ENCODE data around the gene PLIN5. TPM values are rescaled to one million over a fixed set of nuclear protein-coding genes. Genes with fewer than 3 reads are reported as not detected.

The PLIN5 gene
- total RNA-seq, 1 experiment from 2014 or later, result 8.1 TPM

DNA sequence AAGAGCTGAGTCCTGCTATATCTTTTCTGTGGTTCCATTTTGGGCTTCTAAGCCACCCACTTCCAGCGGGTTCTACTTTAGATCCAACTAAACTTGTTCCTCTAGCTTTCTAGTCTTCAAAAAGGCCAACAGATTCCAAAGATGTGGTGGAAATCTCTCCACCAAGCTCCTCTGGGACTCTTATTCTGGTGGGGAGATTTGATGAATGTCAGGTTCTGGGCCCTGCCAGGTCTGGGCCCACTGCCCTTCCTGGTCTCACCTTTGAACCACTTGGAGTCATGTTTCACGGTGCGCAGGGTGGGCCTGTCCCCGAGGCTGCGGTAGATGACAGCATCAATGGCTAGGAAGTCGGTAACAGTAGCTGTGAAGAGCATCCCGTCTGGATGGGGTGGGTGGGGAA is 19.7 kb upstream of the PLIN5 start:
- Histone ChIP-seq H4K20me1 (ENCODE audit: insufficient read depth) (no peaks in the 10 kb centered on the region), H3K9ac (ENCODE audit: low read length) (no peak overlapping the region), H3K79me2 (ENCODE audit: insufficient read depth, low read length) (peaks cover 3% of the 10 kb centered on the region; the same call in 1 of the 2 replicates), H3K9me3 (ENCODE audit: control insufficient read depth in 1 of 2, insufficient read depth in 1 of 2, low read depth in 1 of 2, low read length in 2 of 2) (no peaks in the 10 kb centered on the region), H3K27me3 (ENCODE audit: insufficient read depth, low read length) (no peaks in the 10 kb centered on the region), H3K4me3 (replicated peaks in 1 of 2; ENCODE audit: low read depth in 1 of 2, low read length in 2 of 2) (no peak overlapping the region), H3K36me3 (ENCODE audit: control insufficient read depth in 1 of 2, insufficient read depth in 2 of 2, low read length in 2 of 2) (peaks cover 19 to 44% of the 10 kb centered on the region in 2 experiments), H3K4me2 (ENCODE audit: low read length) (no peak overlapping the region), H3K9me2 (ENCODE audit: insufficient read depth) (no peaks in the 10 kb centered on the region), H2AFZ (ENCODE audit: low read depth, low read length, poor library complexity, severe bottlenecking) (no peak overlapping the region), H3K27ac (ENCODE audit: low read depth, low read length) (no peak overlapping the region), H3K4me1 (ENCODE audit: control insufficient read depth in 1 of 2, insufficient read depth in 2 of 2, low read length in 2 of 2) (peaks cover 8 to 26% of the 10 kb centered on the region in 2 experiments)
- RAD21 ChIA-PET (ENCODE audit: low non-redundant PET in 1 of 2, low total read pairs in 2 of 2, uncharacterized antibody in 2 of 2, unreplicated experiment in 2 of 2), result no interaction called here
- POLR2A ChIA-PET, result no interaction called here
- DNase-seq (ENCODE audit: low read depth, low spot score) (no peak), ATAC-seq (no peak)
- TF ChIP-seq, protein P1, sequence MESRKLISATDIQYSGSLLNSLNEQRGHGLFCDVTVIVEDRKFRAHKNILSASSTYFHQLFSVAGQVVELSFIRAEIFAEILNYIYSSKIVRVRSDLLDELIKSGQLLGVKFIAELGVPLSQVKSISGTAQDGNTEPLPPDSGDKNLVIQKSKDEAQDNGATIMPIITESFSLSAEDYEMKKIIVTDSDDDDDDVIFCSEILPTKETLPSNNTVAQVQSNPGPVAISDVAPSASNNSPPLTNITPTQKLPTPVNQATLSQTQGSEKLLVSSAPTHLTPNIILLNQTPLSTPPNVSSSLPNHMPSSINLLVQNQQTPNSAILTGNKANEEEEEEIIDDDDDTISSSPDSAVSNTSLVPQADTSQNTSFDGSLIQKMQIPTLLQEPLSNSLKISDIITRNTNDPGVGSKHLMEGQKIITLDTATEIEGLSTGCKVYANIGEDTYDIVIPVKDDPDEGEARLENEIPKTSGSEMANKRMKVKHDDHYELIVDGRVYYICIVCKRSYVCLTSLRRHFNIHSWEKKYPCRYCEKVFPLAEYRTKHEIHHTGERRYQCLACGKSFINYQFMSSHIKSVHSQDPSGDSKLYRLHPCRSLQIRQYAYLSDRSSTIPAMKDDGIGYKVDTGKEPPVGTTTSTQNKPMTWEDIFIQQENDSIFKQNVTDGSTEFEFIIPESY (IDR thresholded peaks at IDR 0.05; ENCODE audit: extremely low read depth, insufficient replicate concordance, low read length), result no peak
- TF ChIP-seq RAD21 (IDR thresholded peaks at IDR 0.05; ENCODE audit: low read depth) (no peak), EGR1 (IDR thresholded peaks at IDR 0.05; ENCODE audit: low read depth) (no peak), EZH2phosphoT487 (IDR thresholded peaks at IDR 0.05; ENCODE audit: borderline replicate concordance) (no peak), FOSL1 (IDR thresholded peaks at IDR 0.05; ENCODE audit: low read depth) (no peak), JUND (IDR thresholded peaks at IDR 0.05) (no peak), TCF7L2 (IDR thresholded peaks at IDR 0.05; ENCODE audit: borderline replicate concordance, extremely low read depth, insufficient read depth, insufficient read length) (no peak), CBX3 (IDR thresholded peaks at IDR 0.05; ENCODE audit: low read depth) (no peak), ELF1 (IDR thresholded peaks at IDR 0.05; ENCODE audit: borderline replicate concordance, low read depth) (no peak), POLR2AphosphoS5 (IDR thresholded peaks at IDR 0.05; ENCODE audit: low read depth, low read length) (no peak), YY1 (IDR thresholded peaks at IDR 0.05; ENCODE audit: extremely low read depth, insufficient replicate concordance, low read depth, low read length) (no peak), SIN3A (IDR thresholded peaks at IDR 0.05; ENCODE audit: low read depth) (no peak), ZFX (IDR thresholded peaks at IDR 0.05) (no peak), SP1 (IDR thresholded peaks at IDR 0.05; ENCODE audit: low read depth) (no peak), SRF (IDR thresholded peaks at IDR 0.05; ENCODE audit: low read depth) (no peak), CEBPB (IDR thresholded peaks at IDR 0.05; ENCODE audit: low read depth) (no peak)
- TF ChIP-seq, protein P2, sequence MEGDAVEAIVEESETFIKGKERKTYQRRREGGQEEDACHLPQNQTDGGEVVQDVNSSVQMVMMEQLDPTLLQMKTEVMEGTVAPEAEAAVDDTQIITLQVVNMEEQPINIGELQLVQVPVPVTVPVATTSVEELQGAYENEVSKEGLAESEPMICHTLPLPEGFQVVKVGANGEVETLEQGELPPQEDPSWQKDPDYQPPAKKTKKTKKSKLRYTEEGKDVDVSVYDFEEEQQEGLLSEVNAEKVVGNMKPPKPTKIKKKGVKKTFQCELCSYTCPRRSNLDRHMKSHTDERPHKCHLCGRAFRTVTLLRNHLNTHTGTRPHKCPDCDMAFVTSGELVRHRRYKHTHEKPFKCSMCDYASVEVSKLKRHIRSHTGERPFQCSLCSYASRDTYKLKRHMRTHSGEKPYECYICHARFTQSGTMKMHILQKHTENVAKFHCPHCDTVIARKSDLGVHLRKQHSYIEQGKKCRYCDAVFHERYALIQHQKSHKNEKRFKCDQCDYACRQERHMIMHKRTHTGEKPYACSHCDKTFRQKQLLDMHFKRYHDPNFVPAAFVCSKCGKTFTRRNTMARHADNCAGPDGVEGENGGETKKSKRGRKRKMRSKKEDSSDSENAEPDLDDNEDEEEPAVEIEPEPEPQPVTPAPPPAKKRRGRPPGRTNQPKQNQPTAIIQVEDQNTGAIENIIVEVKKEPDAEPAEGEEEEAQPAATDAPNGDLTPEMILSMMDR (IDR thresholded peaks at IDR 0.05 in 2 of 3, conservative IDR thresholded peaks at IDR 0.05 in 1 of 3; ENCODE audit: borderline replicate concordance in 1 of 3, insufficient read depth in 1 of 3, low read depth in 2 of 3, low read length in 2 of 3), result no peak
- TF ChIP-seq, protein P3, sequence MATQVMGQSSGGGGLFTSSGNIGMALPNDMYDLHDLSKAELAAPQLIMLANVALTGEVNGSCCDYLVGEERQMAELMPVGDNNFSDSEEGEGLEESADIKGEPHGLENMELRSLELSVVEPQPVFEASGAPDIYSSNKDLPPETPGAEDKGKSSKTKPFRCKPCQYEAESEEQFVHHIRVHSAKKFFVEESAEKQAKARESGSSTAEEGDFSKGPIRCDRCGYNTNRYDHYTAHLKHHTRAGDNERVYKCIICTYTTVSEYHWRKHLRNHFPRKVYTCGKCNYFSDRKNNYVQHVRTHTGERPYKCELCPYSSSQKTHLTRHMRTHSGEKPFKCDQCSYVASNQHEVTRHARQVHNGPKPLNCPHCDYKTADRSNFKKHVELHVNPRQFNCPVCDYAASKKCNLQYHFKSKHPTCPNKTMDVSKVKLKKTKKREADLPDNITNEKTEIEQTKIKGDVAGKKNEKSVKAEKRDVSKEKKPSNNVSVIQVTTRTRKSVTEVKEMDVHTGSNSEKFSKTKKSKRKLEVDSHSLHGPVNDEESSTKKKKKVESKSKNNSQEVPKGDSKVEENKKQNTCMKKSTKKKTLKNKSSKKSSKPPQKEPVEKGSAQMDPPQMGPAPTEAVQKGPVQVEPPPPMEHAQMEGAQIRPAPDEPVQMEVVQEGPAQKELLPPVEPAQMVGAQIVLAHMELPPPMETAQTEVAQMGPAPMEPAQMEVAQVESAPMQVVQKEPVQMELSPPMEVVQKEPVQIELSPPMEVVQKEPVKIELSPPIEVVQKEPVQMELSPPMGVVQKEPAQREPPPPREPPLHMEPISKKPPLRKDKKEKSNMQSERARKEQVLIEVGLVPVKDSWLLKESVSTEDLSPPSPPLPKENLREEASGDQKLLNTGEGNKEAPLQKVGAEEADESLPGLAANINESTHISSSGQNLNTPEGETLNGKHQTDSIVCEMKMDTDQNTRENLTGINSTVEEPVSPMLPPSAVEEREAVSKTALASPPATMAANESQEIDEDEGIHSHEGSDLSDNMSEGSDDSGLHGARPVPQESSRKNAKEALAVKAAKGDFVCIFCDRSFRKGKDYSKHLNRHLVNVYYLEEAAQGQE (IDR thresholded peaks at IDR 0.05; ENCODE audit: low read depth), result no peak
- TF ChIP-seq, protein P4, sequence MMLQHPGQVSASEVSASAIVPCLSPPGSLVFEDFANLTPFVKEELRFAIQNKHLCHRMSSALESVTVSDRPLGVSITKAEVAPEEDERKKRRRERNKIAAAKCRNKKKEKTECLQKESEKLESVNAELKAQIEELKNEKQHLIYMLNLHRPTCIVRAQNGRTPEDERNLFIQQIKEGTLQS (IDR thresholded peaks at IDR 0.05), result no peak
- TF ChIP-seq, protein P5, sequence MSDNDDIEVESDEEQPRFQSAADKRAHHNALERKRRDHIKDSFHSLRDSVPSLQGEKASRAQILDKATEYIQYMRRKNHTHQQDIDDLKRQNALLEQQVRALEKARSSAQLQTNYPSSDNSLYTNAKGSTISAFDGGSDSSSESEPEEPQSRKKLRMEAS (IDR thresholded peaks at IDR 0.05), result no peak
- CTCF ChIA-PET, result no interaction called here
- no TSS peak for BruUV-seq (replicated peaks)
- intact Hi-C loops (cut with micrococcal nuclease), result no loop called here

Measured in HCT116 (cell line).